ENCODE measurements around the gene RFX5. TPM values are rescaled to one million over a fixed set of nuclear protein-coding genes. Genes with fewer than 3 reads are reported as not detected.

Gene RFX5
- total RNA-seq, 1 experiment from 2014 or later, result 52.7 TPM

DNA sequence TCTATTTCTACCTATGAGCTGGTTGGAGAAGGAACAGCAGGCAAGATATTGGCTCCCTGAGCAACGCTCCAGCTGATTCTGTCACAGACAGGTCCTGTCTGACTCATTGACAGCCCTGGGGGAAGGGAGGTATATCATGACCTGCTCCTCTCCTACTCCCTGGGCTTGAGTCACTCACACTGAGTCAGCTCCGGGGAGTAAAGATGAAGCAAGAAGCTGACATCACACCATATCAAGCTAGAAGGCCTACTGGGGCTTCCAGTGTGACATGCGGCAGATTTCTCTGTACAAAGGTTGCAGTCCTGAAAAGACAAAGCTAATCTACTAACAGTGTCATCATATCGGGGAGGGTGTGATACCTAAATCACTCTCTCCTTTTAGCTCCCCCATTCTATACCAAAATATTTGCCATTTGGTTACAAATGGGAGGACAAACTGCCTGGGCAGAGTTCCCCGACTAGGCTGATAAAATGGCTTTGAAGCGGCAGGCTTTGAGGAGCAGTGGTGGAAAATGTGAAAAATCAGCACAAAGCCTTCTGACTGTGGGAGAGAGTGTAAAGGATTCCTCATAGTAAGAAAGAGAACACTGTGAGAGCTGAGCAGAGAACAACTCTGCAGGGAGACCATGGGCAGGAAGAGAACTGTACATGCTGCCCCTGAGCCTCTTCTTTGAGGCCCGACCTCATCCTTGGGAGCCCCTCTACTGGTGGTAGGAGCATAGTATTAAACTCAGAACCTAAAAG lies 35.3 kb downstream of the RFX5 start:
- peak; percentile 98 for ATAC-seq
- no peak overlapping the region for H3K4me3 ChIP-seq (replicated peaks in 1 of 2; ENCODE audit: low read depth in 1 of 2, low read length in 2 of 2)
- peak; percentile 96 for DNase-seq (ENCODE audit: low read depth, low spot score)
- H3K9me2 ChIP-seq (ENCODE audit: insufficient read depth), result no peaks in the 10 kb centered on the region
- ChIA-PET RAD21 (ENCODE audit: low non-redundant PET in 1 of 2, low total read pairs in 2 of 2, uncharacterized antibody in 2 of 2, unreplicated experiment in 2 of 2) (interaction anchor here in 1 of 2 experiments (1.8 kb wide), 1 partner anchor 29 kb away, joined by 4 read pairs; no protein-coding TSS in a partner anchor), POLR2A (interaction anchor here (1.0 to 3.0 kb wide), 6 partner anchors 9 to 212 kb away, joined by 3 to 18 read pairs (median 5); partner anchors contain the start of genes PI4KB and ZNF687), CTCF (interaction anchor here (1.0 to 4.8 kb wide), 5 partner anchors 11 to 525 kb away, joined by 3 to 33 read pairs (median 7); partner anchors contain the start of gene PI4KB)
- no peak overlapping the region for H2AFZ ChIP-seq (ENCODE audit: low read depth, low read length, poor library complexity, severe bottlenecking)
- TSS peak; percentile 99 for BruUV-seq (replicated peaks)
- intact Hi-C loops (cut with micrococcal nuclease), result loop anchor here (1.0 to 2.0 kb wide), 2 partner anchors 35 to 114 kb away; partner anchors contain the start of gene RFX5
- H3K27ac ChIP-seq (ENCODE audit: low read depth, low read length), result peak overlapping the region; percentile 48; the same call in 1 of the 2 replicates
- peaks cover 16 to 34% of the 10 kb centered on the region in 2 experiments for H3K4me1 ChIP-seq (ENCODE audit: control insufficient read depth in 1 of 2, insufficient read depth in 2 of 2, low read length in 2 of 2)
- peak overlapping the region; percentile 31 for H3K9ac ChIP-seq (ENCODE audit: low read length)
- H3K27me3 ChIP-seq (ENCODE audit: insufficient read depth, low read length), result no peaks in the 10 kb centered on the region
- no peaks in the 10 kb centered on the region for H3K9me3 ChIP-seq (ENCODE audit: control insufficient read depth in 1 of 2, insufficient read depth in 1 of 2, low read depth in 1 of 2, low read length in 2 of 2)
- peak overlapping the region; percentile 53 for H3K4me2 ChIP-seq (ENCODE audit: low read length)
- H3K36me3 ChIP-seq (ENCODE audit: control insufficient read depth in 1 of 2, insufficient read depth in 2 of 2, low read length in 2 of 2), result peaks cover 5 to 15% of the 10 kb centered on the region in 2 experiments; a peak in 2 of 4 replicates
- peaks cover 3% of the 10 kb centered on the region; the same call in 1 of the 2 replicates for H3K79me2 ChIP-seq (ENCODE audit: insufficient read depth, low read length)
- H4K20me1 ChIP-seq (ENCODE audit: insufficient read depth), result no peaks in the 10 kb centered on the region
- TF ChIP-seq POLR2A (IDR thresholded peaks at IDR 0.05; ENCODE audit: borderline replicate concordance, extremely low read depth, insufficient read depth, insufficient read length) (no peak), POLR2AphosphoS5 (IDR thresholded peaks at IDR 0.05; ENCODE audit: low read depth, low read length) (peak; percentile 74), REST (IDR thresholded peaks at IDR 0.05; ENCODE audit: low read depth) (no peak), EGR1 (IDR thresholded peaks at IDR 0.05; ENCODE audit: low read depth) (no peak), EZH2 (IDR thresholded peaks at IDR 0.05) (no peak), EZH2phosphoT487 (IDR thresholded peaks at IDR 0.05; ENCODE audit: borderline replicate concordance) (no peak), SP1 (IDR thresholded peaks at IDR 0.05; ENCODE audit: low read depth) (peak; percentile 93), ZFX (IDR thresholded peaks at IDR 0.05) (no peak; the same call in 1 of the 2 replicates), JUND (IDR thresholded peaks at IDR 0.05) (peak; percentile 99), TCF7L2 (IDR thresholded peaks at IDR 0.05; ENCODE audit: borderline replicate concordance, extremely low read depth, insufficient read depth, insufficient read length) (peak; percentile 47), CEBPB (IDR thresholded peaks at IDR 0.05; ENCODE audit: low read depth) (peak; percentile 99), ZNF274 (IDR thresholded peaks at IDR 0.05; ENCODE audit: low read depth, low read length) (no peak), ELF1 (IDR thresholded peaks at IDR 0.05; ENCODE audit: borderline replicate concordance, low read depth) (no peak), YY1 (IDR thresholded peaks at IDR 0.05; ENCODE audit: extremely low read depth, insufficient replicate concordance, low read depth, low read length) (no peak), SIN3A (IDR thresholded peaks at IDR 0.05; ENCODE audit: low read depth) (peak; percentile 100), SRF (IDR thresholded peaks at IDR 0.05; ENCODE audit: low read depth) (peak; percentile 80; the same call in 1 of the 2 replicates), RAD21 (IDR thresholded peaks at IDR 0.05; ENCODE audit: low read depth) (peak; percentile 24; the same call in 1 of the 2 replicates), FOSL1 (IDR thresholded peaks at IDR 0.05; ENCODE audit: low read depth) (peak; percentile 99), CBX3 (IDR thresholded peaks at IDR 0.05; ENCODE audit: low read depth) (peak; percentile 95), ZBTB33 (IDR thresholded peaks at IDR 0.05; ENCODE audit: extremely low read depth, insufficient replicate concordance, low read length) (peak; percentile 48)
- TF ChIP-seq, protein P1, sequence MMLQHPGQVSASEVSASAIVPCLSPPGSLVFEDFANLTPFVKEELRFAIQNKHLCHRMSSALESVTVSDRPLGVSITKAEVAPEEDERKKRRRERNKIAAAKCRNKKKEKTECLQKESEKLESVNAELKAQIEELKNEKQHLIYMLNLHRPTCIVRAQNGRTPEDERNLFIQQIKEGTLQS (IDR thresholded peaks at IDR 0.05), result peak; percentile 96
- TF ChIP-seq, protein P2, sequence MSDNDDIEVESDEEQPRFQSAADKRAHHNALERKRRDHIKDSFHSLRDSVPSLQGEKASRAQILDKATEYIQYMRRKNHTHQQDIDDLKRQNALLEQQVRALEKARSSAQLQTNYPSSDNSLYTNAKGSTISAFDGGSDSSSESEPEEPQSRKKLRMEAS (IDR thresholded peaks at IDR 0.05), result peak; percentile 92

All from HCT116 (cell line).